ENCODE results near the gene SEPTIN5.

GRCh38 chr22:19693981-19694670 lies 20.2 kb upstream of the SEPTIN5 start:
- TF ChIP-seq POLR2A (IDR thresholded peaks at IDR 0.05) (no peak), CTCF (IDR thresholded peaks at IDR 0.05) (no peak)
